ENCODE measurements around the gene CYLD. TPM values are rescaled to one million over a fixed set of nuclear protein-coding genes. Genes with fewer than 3 reads are reported as not detected.

The CYLD gene
- total and polyA plus RNA-seq, 2 experiments from 2014 or later, result 21.7 to 32.6 TPM

- no peaks in the 10 kb centered on the region for H4K20me1 ChIP-seq (ENCODE audit: insufficient read depth)
- DNase-seq, result peak; percentile 15
- in situ Hi-C loops (cut with MboI), result no loop called here
- no peaks in the 10 kb centered on the region for H3K9me2 ChIP-seq (ENCODE audit: insufficient read depth)
- peak overlapping the region; percentile 86 for H3K4me2 ChIP-seq (ENCODE audit: unreplicated experiment)
- 31 to 40% methylated on average over 3 of the region's 3 CpGs for WGBS, 2 experiments (ENCODE audit: low coverage in 1 of 2, low lambda C conversion rate in 2 of 2, missing lambda C conversion rate in 2 of 2)
- H3K9ac ChIP-seq, result peak overlapping the region; percentile 93
- peak overlapping the region; percentile 85 for H3K4me3 ChIP-seq
- H3K27ac ChIP-seq, result peak overlapping the region; percentile 83
- peak overlapping the region; percentile 45; the same call in 1 of the 2 replicates for H2AFZ ChIP-seq
- TF ChIP-seq EZH2 (IDR thresholded peaks at IDR 0.05; ENCODE audit: insufficient read depth, poor library complexity, severe bottlenecking) (no peak), EZH2phosphoT487 (IDR thresholded peaks at IDR 0.05; ENCODE audit: insufficient read depth, low read depth) (no peak)
- peaks cover 27% of the 10 kb centered on the region for H3K79me2 ChIP-seq (ENCODE audit: insufficient read depth)
- H3K4me1 ChIP-seq (ENCODE audit: insufficient read depth), result peaks cover 28% of the 10 kb centered on the region
- no peaks in the 10 kb centered on the region for H3K9me3 ChIP-seq (ENCODE audit: low read depth)
- no peaks in the 10 kb centered on the region for H3K36me3 ChIP-seq (ENCODE audit: low read depth)
- H3K27me3 ChIP-seq (replicated peaks; ENCODE audit: insufficient read depth), result no peaks in the 10 kb centered on the region
- peaks cover 20% of the 10 kb centered on the region; the same call in 1 of the 2 replicates for H3F3A ChIP-seq (ENCODE audit: insufficient read depth)
Measured at GRCh38 chr16:50743581-50744225, 1.8 kb downstream of the CYLD start.

DNA sequence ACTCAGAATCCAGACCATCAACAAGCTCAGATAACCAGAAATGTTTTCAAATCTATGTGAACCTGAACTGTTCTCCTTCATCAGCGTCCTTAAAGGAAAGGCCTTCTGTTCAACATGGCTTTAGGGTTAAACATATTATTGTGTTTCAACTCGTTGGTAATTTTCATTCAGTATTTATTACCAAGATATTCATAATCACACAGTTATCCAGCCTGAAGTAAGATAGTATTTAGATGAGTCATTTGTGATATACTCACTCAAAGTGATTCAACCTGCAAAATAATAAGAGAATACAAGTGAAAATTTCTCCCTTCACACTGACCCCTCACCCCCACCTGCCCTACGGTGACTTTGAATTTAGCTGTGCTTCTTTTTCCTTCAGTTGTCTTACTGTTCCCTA is 3.0 kb downstream of the CYLD start:
- H3K27ac ChIP-seq, result peak overlapping the region; percentile 83; the same call in 1 of the 2 replicates
- H3K4me2 ChIP-seq (ENCODE audit: unreplicated experiment), result peak overlapping the region; percentile 86
- 59 to 63% methylated on average over 3 of the region's 3 CpGs for WGBS, 2 experiments (ENCODE audit: low coverage in 1 of 2, low lambda C conversion rate in 2 of 2, missing lambda C conversion rate in 2 of 2)
- H3K36me3 ChIP-seq (ENCODE audit: low read depth), result peaks cover 4% of the 10 kb centered on the region
- TF ChIP-seq EZH2phosphoT487 (IDR thresholded peaks at IDR 0.05; ENCODE audit: insufficient read depth, low read depth), result no peak
- no peak for TF ChIP-seq EZH2 (IDR thresholded peaks at IDR 0.05; ENCODE audit: insufficient read depth, poor library complexity, severe bottlenecking)
- H3K9ac ChIP-seq, result 0 out of 2 replicates have a peak overlapping the region, but pooled peaks have one; percentile 10
- H3K27me3 ChIP-seq (replicated peaks; ENCODE audit: insufficient read depth), result no peaks in the 10 kb centered on the region
- no peak overlapping the region for H2AFZ ChIP-seq
- H3K79me2 ChIP-seq (ENCODE audit: insufficient read depth), result peaks cover 34% of the 10 kb centered on the region
- DNase-seq, result peak; percentile 54
- H3K4me1 ChIP-seq (ENCODE audit: insufficient read depth), result peaks cover 28% of the 10 kb centered on the region
- H3F3A ChIP-seq (ENCODE audit: insufficient read depth), result peaks cover 20% of the 10 kb centered on the region; the same call in 1 of the 2 replicates
- no peak overlapping the region for H3K4me3 ChIP-seq
- H4K20me1 ChIP-seq (ENCODE audit: insufficient read depth), result no peaks in the 10 kb centered on the region
- H3K9me3 ChIP-seq (ENCODE audit: low read depth), result no peaks in the 10 kb centered on the region
- in situ Hi-C loops (cut with MboI), result no loop called here
- no peaks in the 10 kb centered on the region for H3K9me2 ChIP-seq (ENCODE audit: insufficient read depth)

DNA sequence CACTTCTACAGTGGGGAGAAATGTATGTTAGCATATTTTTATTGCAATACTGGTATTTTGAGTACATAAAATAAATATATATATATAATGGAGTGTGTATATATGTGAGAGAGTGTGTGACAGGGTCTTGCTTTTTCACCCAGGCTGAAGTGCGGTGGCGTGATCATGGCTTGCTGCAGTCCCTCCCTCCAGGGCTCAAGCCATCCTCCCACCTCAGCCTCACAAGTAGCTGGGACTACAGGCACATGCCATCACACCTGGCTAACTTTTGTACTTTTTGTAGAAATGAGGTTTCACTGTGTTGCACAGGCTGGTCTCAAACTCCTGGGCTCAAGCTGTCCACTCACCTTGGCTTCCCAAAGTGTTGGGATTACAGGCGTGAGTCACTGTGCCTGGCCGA is 4.1 kb downstream of the CYLD start:
- Histone ChIP-seq H3K36me3 (ENCODE audit: low read depth) (peaks cover 11% of the 10 kb centered on the region), H3K4me1 (ENCODE audit: insufficient read depth) (peaks cover 28% of the 10 kb centered on the region), H2AFZ (no peak overlapping the region), H3K4me3 (no peak overlapping the region), H3K79me2 (ENCODE audit: insufficient read depth) (peaks cover 45% of the 10 kb centered on the region), H4K20me1 (ENCODE audit: insufficient read depth) (no peaks in the 10 kb centered on the region), H3F3A (ENCODE audit: insufficient read depth) (peaks cover 20% of the 10 kb centered on the region; the same call in 1 of the 2 replicates), H3K4me2 (ENCODE audit: unreplicated experiment) (no peak overlapping the region), H3K27me3 (replicated peaks; ENCODE audit: insufficient read depth) (no peaks in the 10 kb centered on the region), H3K9me3 (ENCODE audit: low read depth) (no peaks in the 10 kb centered on the region), H3K9me2 (ENCODE audit: insufficient read depth) (no peaks in the 10 kb centered on the region), H3K27ac (no peak overlapping the region), H3K9ac (no peak overlapping the region)
- WGBS, 2 experiments (ENCODE audit: low coverage in 1 of 2, low lambda C conversion rate in 2 of 2, missing lambda C conversion rate in 2 of 2), result 98% methylated on average over 4 of the region's 4 CpGs
- in situ Hi-C loops (cut with MboI), result no loop called here
- TF ChIP-seq EZH2 (IDR thresholded peaks at IDR 0.05; ENCODE audit: insufficient read depth, poor library complexity, severe bottlenecking) (no peak), EZH2phosphoT487 (IDR thresholded peaks at IDR 0.05; ENCODE audit: insufficient read depth, low read depth) (no peak)
- DNase-seq, result no peak

DNA sequence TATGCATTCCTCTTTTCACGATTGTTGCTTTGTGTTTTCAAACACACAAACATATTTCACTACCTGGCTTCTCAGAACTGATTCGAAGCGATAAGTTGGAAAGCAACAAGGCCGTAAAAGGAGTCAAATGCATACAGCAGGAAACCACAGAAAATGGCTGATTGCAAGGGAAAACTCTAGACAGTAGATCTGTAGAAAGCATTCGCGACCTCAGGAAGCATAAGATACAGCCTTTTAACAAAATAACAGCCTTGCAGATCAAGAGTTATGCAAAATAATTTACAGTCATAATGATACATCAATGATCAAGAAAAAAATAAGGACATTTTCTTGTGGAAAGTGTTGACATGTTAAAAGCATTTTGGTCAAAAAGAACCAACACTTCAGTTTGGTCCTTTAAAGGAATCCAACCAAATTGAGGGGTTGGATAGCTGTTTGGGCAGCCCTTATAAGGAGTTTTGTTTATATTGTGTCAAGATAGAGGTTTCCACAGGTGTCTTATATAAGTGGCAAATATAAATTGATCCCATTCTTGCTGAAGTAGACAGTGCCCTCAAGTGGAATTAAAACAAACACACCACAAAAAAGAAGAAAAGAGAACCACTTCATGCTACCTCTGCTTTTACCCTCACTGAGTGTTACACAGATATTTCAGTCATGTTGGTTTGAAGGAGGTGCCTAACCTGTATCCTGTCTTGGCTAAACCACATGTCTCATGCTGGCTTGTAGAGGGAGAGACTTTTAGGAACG is 5.5 kb downstream of the CYLD start:
- peaks cover 20% of the 10 kb centered on the region; the same call in 1 of the 2 replicates for H3F3A ChIP-seq (ENCODE audit: insufficient read depth)
- in situ Hi-C loops (cut with MboI), result no loop called here
- no peaks in the 10 kb centered on the region for H3K9me3 ChIP-seq (ENCODE audit: low read depth)
- no peak overlapping the region for H3K27ac ChIP-seq
- H4K20me1 ChIP-seq (ENCODE audit: insufficient read depth), result no peaks in the 10 kb centered on the region
- H3K9ac ChIP-seq, result no peak overlapping the region
- H3K4me1 ChIP-seq (ENCODE audit: insufficient read depth), result peaks cover 28% of the 10 kb centered on the region
- H3K4me2 ChIP-seq (ENCODE audit: unreplicated experiment), result no peak overlapping the region
- DNase-seq, result peak; percentile 14
- 87 to 94% methylated on average over 7 of the region's 7 CpGs for WGBS, 2 experiments (ENCODE audit: low coverage in 1 of 2, low lambda C conversion rate in 2 of 2, missing lambda C conversion rate in 2 of 2)
- H3K9me2 ChIP-seq (ENCODE audit: insufficient read depth), result no peaks in the 10 kb centered on the region
- peaks cover 14% of the 10 kb centered on the region for H3K36me3 ChIP-seq (ENCODE audit: low read depth)
- H2AFZ ChIP-seq, result no peak overlapping the region
- no peak for TF ChIP-seq EZH2 (IDR thresholded peaks at IDR 0.05; ENCODE audit: insufficient read depth, poor library complexity, severe bottlenecking)
- no peak overlapping the region for H3K4me3 ChIP-seq
- H3K79me2 ChIP-seq (ENCODE audit: insufficient read depth), result peaks cover 46% of the 10 kb centered on the region
- H3K27me3 ChIP-seq (replicated peaks; ENCODE audit: insufficient read depth), result no peaks in the 10 kb centered on the region
